CD4-positive, CD25-positive, alpha-beta regulatory T cell (primary cell): ENCODE data around the gene RCE1. TPM values are rescaled to one million over a fixed set of nuclear protein-coding genes. Genes with fewer than 3 reads are reported as not detected.
"Not testable (repeated sequence)": the region's sequence is repeated elsewhere in the genome, so short reads cannot be mapped to it uniquely, and the experiment has no call there.

Experiments
- ATAC-seq, 2 donors: fragments of 150-1000 bp; cut with Tn5 transposase; one replicate each; pipeline ENCODE4 v1.10.0; 2021; ENCODE audit warnings: low read depth in 2 of 2, moderate number of reproducible peaks in 2 of 2, moderate library complexity in 1 of 2
- DNase-seq, 3 donors: peaks; one replicate each; pipeline versions ENCODE4 v3.0.0 to v3.0.0-alpha.2; 2012 to 2022; ENCODE audit warnings: mixed read lengths in 1 of 3
- H3K27ac ChIP-seq: one replicate; pipeline ENCODE4 v1.7.0; 2013; ENCODE audit warnings: mild to moderate bottlenecking, low read length; ENCODE audit not compliant: insufficient read depth, poor library complexity, severe bottlenecking
- H3K27me3 ChIP-seq: one replicate; pipeline ENCODE4 v1.7.0; 2013; ENCODE audit warnings: low read length; ENCODE audit not compliant: control insufficient read depth, insufficient read depth
- H3K36me3 ChIP-seq: one replicate; pipeline ENCODE4 v1.7.0; 2013; ENCODE audit warnings: mild to moderate bottlenecking, low read length, moderate library complexity; ENCODE audit not compliant: control insufficient read depth, insufficient read depth
- H3K4me1 ChIP-seq: 2 replicates; pipeline ENCODE4 v1.7.0; 2013; ENCODE audit warnings: mild to moderate bottlenecking, low read length; ENCODE audit not compliant: insufficient read depth, control insufficient read depth, poor library complexity, severe bottlenecking
- H3K4me3 ChIP-seq: one replicate; pipeline ENCODE4 v1.7.0; 2013; ENCODE audit warnings: low read depth, mild to moderate bottlenecking, low read length, moderate library complexity
- H3K9me3 ChIP-seq, 2 experiments: 1 replicate in 1 of 2; 2 replicates in 1 of 2; pipeline ENCODE4 v1.7.0; 2013; ENCODE audit warnings: low read length in 2 of 2, mild to moderate bottlenecking in 1 of 2, moderate library complexity in 1 of 2; ENCODE audit not compliant: control insufficient read depth in 2 of 2
- H3K27ac Mint-ChIP-seq, 3 donors: one replicate each; pipeline ENCODE4 v1.8.0; 2020 to 2022; ENCODE audit warnings: mild to moderate bottlenecking in 3 of 3, mixed read lengths in 3 of 3, moderate library complexity in 2 of 3
- H3K27me3 Mint-ChIP-seq: one replicate; pipeline ENCODE4 v1.8.0; 2022; ENCODE audit warnings: mild to moderate bottlenecking, mixed read lengths
- H3K36me3 Mint-ChIP-seq: one replicate; pipeline ENCODE4 v1.8.0; 2020; ENCODE audit warnings: mixed read lengths
- H3K4me1 Mint-ChIP-seq, 4 donors: one replicate each; pipeline ENCODE4 v1.8.0; 2020 to 2022; ENCODE audit warnings: mixed read lengths in 4 of 4, mild to moderate bottlenecking in 1 of 4
- H3K4me3 Mint-ChIP-seq, 4 donors: one replicate each; pipeline ENCODE4 v1.8.0; 2020 to 2022; ENCODE audit warnings: mild to moderate bottlenecking in 4 of 4, mixed read lengths in 4 of 4, moderate library complexity in 3 of 4
- H3K9me3 Mint-ChIP-seq, 7 donors: one replicate each; pipeline ENCODE4 v1.8.0; 2020 to 2022; ENCODE audit warnings: mixed read lengths in 7 of 7, mild to moderate bottlenecking in 3 of 7, moderate library complexity in 2 of 7
- polyA plus RNA-seq, 4 donors: library from polyadenylated mRNA; unstranded; fragments of 300-500 nt; fragmentation: Illumina TruSeq; gene quantifications; one replicate each; pipeline ENCODE4 v1.2.3, GENCODE V29; 2021
- total RNA-seq: library from RNA; stranded (reverse); gene quantifications from one replicate; pipeline ENCODE4 v1.2.3, GENCODE V29; 2022

The RCE1 gene
- total and polyA plus RNA-seq, 5 donors from 2014 or later = 20.6 to 45.6 (median 22.2) TPM

DNA sequence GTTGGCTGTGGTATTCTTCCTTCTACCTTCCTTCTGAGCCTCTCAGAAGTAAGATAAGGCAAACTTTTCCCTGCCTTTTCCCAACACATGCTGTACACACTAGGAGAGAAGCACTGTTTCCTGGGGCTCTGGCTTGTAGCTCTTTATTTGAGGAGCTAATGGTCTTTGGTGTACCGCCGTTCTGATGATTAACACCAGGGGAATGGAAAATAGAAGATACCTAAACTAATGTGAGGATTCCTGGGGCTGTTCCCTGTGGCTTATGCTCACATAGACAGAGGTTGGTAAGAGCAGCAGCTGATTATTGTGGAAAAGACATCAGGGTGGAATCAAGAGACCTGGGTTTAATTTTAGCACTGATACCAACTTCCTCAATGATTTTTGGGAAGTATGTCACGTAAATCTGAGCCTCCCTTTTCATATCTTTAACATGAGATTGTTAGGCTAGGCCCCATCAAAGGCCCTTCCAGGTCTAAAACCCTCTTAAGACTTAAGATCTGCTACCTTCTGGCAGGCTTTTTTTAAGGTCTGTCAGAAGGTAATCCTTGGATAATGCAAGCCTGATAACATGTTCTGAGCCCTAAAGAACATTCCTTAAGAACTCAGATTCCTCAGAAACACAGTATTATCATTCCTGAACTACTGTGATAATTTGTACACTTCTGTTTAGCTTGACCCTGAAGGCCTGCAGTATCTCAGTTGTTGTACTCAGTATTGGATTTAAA lies 24.8 kb upstream of the RCE1 start:
- no peak overlapping the region for H3K27ac Mint-ChIP-seq
- no peaks in the 10 kb centered on the region for H3K4me1 Mint-ChIP-seq
- Histone ChIP-seq H3K27me3 (no peaks in the 10 kb centered on the region), H3K4me1 (no peaks in the 10 kb centered on the region), H3K27ac (no peak overlapping the region), H3K9me3 (no peaks in the 10 kb centered on the region), H3K36me3 (no peaks in the 10 kb centered on the region), H3K4me3 (no peak overlapping the region)
- H3K9me3 Mint-ChIP-seq = no peaks in the 10 kb centered on the region
- H3K36me3 Mint-ChIP-seq = peaks cover 6% of the 10 kb centered on the region
- no peaks in the 10 kb centered on the region for H3K27me3 Mint-ChIP-seq
- ATAC-seq (no peak), DNase-seq (no peak)
- no peak overlapping the region for H3K4me3 Mint-ChIP-seq

DNA sequence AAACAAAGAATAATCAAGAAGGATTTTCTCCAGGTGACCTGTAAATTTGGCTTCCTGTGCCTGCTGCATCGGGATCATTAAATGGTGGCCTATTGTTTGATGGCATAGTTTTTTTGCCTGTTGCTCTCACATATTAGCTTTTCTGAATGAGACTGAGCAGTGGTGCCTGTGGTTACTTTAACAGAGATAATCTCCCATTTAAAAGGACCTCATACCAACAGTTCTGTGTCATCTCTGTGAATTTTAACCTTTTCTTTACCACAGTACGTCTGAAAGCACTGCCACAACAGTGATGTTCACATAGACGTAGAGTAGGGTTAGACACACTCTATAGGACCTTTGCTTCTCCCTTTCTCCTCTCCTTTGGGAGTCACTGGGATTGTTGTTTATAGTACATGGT lies 22.9 kb upstream of the RCE1 start:
- DNase-seq (no peak), ATAC-seq (no peak)
- Mint-ChIP-seq H3K4me3 (no peak overlapping the region), H3K36me3 (peaks cover 4% of the 10 kb centered on the region), H3K27me3 (no peaks in the 10 kb centered on the region), H3K4me1 (no peaks in the 10 kb centered on the region), H3K9me3 (no peaks in the 10 kb centered on the region), H3K27ac (no peak overlapping the region)
- Histone ChIP-seq H3K36me3 (no peaks in the 10 kb centered on the region), H3K9me3 (no peaks in the 10 kb centered on the region), H3K4me3 (no peak overlapping the region), H3K4me1 (no peaks in the 10 kb centered on the region), H3K27me3 (no peaks in the 10 kb centered on the region), H3K27ac (no peak overlapping the region)

DNA sequence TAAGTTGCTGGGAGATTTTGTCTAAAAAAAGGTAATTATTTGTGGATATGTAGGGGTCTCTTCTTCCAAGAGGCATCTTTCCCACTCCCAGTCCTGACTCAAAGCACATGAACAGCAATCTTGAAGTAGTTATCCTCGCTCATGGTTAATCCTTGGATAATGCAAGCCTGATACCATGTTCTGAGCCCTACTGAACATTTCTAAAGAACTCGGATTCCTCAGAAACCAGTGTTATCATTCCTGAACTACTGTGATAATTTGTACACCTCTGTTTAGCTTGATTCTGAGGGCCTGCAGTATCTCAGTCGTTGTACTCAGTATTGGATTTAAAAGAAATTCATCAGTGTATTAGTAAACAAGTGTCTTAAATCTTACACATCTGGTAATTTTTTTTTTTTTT lies 22.3 kb upstream of the RCE1 start:
- Histone ChIP-seq H3K9me3 (no peaks in the 10 kb centered on the region), H3K27me3 (no peaks in the 10 kb centered on the region), H3K36me3 (no peaks in the 10 kb centered on the region), H3K4me3 (no peak overlapping the region), H3K4me1 (no peaks in the 10 kb centered on the region), H3K27ac (no peak overlapping the region)
- Mint-ChIP-seq H3K9me3 (no peaks in the 10 kb centered on the region), H3K4me1 (no peaks in the 10 kb centered on the region), H3K4me3 (no peak overlapping the region), H3K27me3 (no peaks in the 10 kb centered on the region), H3K27ac (no peak overlapping the region), H3K36me3 (peaks cover 4% of the 10 kb centered on the region)
- ATAC-seq = no peak
- DNase-seq = no peak

DNA sequence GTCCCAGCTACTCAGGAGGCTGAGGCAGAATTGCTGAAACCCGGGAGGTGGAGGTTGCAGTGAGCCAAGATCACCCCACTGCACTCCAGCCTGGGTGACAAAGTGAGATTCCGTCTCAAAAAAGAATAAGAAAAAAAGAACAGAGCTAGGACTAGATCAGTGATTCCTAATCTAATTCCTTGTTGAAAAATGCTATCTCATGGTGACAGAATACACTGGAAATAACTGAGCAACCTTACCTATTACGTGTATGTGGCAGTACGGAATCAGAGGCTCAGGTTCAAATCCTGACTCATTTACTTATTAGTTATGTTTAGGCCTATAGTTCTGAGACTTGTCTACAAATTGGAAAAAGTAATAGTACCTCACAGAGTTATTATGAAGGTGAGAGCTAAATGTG lies 19.5 kb upstream of the RCE1 start:
- ATAC-seq (no peak), DNase-seq (no peak)
- peaks cover 4% of the 10 kb centered on the region for H3K27me3 Mint-ChIP-seq
- H3K4me3 Mint-ChIP-seq = peak overlapping the region in 1 of 4 donors; percentile 47
- H3K4me1 ChIP-seq = no peaks in the 10 kb centered on the region
- H3K27me3 ChIP-seq = no peaks in the 10 kb centered on the region
- no peak overlapping the region for H3K27ac Mint-ChIP-seq
- no peaks in the 10 kb centered on the region for H3K9me3 Mint-ChIP-seq
- peaks cover 7% of the 10 kb centered on the region for H3K36me3 ChIP-seq
- H3K36me3 Mint-ChIP-seq = peaks cover 8% of the 10 kb centered on the region
- no peak overlapping the region for H3K27ac ChIP-seq
- no peaks in the 10 kb centered on the region for H3K9me3 ChIP-seq
- H3K4me1 Mint-ChIP-seq = peaks cover 0 to 8% (median 3%) of the 10 kb centered on the region in 4 donors
- no peak overlapping the region for H3K4me3 ChIP-seq

DNA sequence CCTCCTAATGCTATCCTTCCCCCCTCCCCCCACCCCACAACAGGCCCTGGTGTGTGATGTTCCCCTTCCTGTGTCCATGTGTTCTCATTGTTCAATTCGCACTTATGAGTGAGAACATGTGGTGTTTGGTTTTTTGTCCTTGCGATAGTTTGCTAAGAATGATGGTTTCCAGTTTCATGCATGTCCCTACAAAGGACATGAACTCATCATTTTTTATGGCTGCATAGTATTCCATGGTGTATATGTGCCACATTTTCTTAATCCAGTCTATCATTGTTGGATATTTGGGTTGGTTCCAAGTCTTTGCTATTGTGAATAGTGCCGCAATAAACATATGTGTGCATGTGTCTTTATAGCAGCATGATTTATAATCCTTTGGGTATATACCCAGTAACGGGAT lies 18.7 kb upstream of the RCE1 start:
- H3K4me1 ChIP-seq, H3K36me3 Mint-ChIP-seq, H3K4me3 Mint-ChIP-seq: not testable (repeated sequence)

DNA sequence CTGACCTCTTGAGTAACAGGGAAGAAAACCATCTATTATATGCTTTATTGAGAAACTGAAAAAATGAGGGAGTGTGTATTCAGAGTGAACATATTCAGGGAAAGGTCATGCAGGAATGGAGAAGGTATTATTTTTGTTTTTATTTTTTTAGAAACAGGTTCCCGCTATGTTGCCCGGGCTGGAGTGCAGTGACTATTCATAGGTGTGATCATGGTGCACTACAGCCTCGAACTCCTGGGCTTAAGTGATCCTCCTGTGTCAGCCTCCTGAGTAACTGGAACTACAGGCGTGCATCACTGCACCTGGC lies 8.7 kb upstream of the RCE1 start:
- ATAC-seq = no peak
- peak overlapping the region in 1 of 4 donors; percentile 43 for H3K4me3 Mint-ChIP-seq

More for the DNA sequence above, 18.7 kb upstream of the RCE1 start:
- H3K27ac ChIP-seq, H3K9me3 Mint-ChIP-seq, DNase-seq, H3K27me3 ChIP-seq, H3K4me1 Mint-ChIP-seq, H3K27me3 Mint-ChIP-seq, H3K27ac Mint-ChIP-seq, H3K9me3 ChIP-seq, ATAC-seq, H3K36me3 ChIP-seq, H3K4me3 ChIP-seq: not testable (repeated sequence)

DNA sequence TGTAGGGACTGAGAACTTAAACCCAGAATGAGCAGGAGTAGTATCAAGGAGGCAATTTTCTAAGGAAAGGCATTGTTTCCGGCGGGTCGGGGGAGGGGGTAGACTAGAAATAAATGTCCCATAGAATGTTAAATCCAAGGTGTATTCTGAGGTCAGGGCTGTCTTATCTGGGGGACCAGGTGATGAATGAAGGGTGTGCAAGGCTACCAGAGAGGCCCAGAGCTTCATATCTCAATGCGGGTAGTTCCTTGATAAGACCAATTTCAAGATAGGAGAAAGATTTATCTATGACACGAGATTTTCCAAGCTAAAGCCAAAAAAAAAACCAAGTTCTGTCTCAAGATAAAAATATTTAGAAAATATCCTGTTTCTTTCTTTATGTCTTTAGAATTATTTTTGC lies 8.3 kb upstream of the RCE1 start:
- Mint-ChIP-seq H3K4me3 (no peak overlapping the region), H3K4me1 (peaks cover 9 to 24% (median 21%) of the 10 kb centered on the region in 4 donors), H3K9me3 (no peaks in the 10 kb centered on the region), H3K36me3 (no peaks in the 10 kb centered on the region), H3K27ac (no peak overlapping the region), H3K27me3 (no peaks in the 10 kb centered on the region)
- Histone ChIP-seq H3K4me1 (peaks cover 8% of the 10 kb centered on the region), H3K27me3 (no peaks in the 10 kb centered on the region), H3K27ac (no peak overlapping the region), H3K9me3 (no peaks in the 10 kb centered on the region), H3K36me3 (peaks cover 14% of the 10 kb centered on the region), H3K4me3 (no peak overlapping the region)
- ATAC-seq (no peak), DNase-seq (no peak)

More for the DNA sequence above, 8.7 kb upstream of the RCE1 start:
- no peaks in the 10 kb centered on the region for H3K36me3 Mint-ChIP-seq
- peak overlapping the region in 2 of 3 donors; percentile 8 to 12 for H3K27ac Mint-ChIP-seq
- no peak overlapping the region for H3K4me3 ChIP-seq
- H3K9me3 ChIP-seq = no peaks in the 10 kb centered on the region
- H3K27ac ChIP-seq = no peak overlapping the region
- no peak for DNase-seq
- no peaks in the 10 kb centered on the region for H3K27me3 ChIP-seq
- H3K4me1 ChIP-seq = peaks cover 3% of the 10 kb centered on the region
- H3K27me3 Mint-ChIP-seq = no peaks in the 10 kb centered on the region
- H3K36me3 ChIP-seq = peaks cover 11% of the 10 kb centered on the region
- H3K9me3 Mint-ChIP-seq = no peaks in the 10 kb centered on the region
- peaks cover 8 to 20% (median 19%) of the 10 kb centered on the region in 4 donors for H3K4me1 Mint-ChIP-seq

DNA sequence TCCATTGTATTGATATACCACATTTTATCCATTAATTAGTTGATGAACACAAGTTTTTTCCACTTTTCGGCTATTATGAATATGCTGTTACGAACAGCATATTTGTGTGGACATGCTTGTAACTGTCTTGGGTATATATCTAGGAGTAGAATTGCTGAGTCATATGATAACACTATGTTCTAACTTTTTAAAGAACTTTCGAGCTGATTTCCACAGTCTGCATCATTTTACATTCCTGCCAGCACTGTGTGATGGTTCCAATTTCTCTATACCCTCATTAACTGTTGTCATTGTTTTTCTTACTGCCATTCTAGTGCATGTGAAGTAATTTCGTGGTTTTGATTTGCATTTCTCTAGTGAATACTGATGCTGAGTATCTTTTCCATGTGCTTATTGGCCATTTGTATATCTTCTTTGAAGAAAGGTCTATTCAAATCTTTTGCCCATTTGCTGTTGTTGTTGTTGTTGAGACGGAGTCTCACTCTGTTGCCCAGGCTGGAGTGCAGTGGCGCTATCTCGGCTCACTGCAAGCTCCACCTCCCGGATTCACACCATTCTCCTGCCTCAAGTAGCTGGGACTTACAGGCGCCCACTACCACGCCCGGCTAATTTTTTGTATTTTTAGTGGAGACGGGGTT lies 7.4 kb upstream of the RCE1 start:
- no peaks in the 10 kb centered on the region for H3K27me3 ChIP-seq
- no peaks in the 10 kb centered on the region for H3K9me3 ChIP-seq
- H3K27ac ChIP-seq = no peak overlapping the region
- H3K4me1 ChIP-seq = peaks cover 17% of the 10 kb centered on the region
- no peak overlapping the region for H3K4me3 ChIP-seq
- DNase-seq (no peak), ATAC-seq (no peak)
- peaks cover 7% of the 10 kb centered on the region for H3K36me3 Mint-ChIP-seq
- H3K4me1 Mint-ChIP-seq = peaks cover 15 to 34% (median 22%) of the 10 kb centered on the region in 4 donors
- H3K36me3 ChIP-seq = peaks cover 17% of the 10 kb centered on the region
- H3K9me3 Mint-ChIP-seq = no peaks in the 10 kb centered on the region
- H3K4me3 Mint-ChIP-seq = no peak overlapping the region
- H3K27me3 Mint-ChIP-seq = no peaks in the 10 kb centered on the region
- no peak overlapping the region for H3K27ac Mint-ChIP-seq
